ENCODE measurements around the gene ALK. TPM values are rescaled to one million over a fixed set of nuclear protein-coding genes. Genes with fewer than 3 reads are reported as not detected.

The ALK gene
- total RNA-seq, 1 donor from 2014 or later: 9.6 TPM

- Mint-ChIP-seq H3K36me3 (ENCODE audit: unreplicated experiment) (no peaks in the 10 kb centered on the region), H3K4me1 (ENCODE audit: low read depth, unreplicated experiment) (peaks cover 2% of the 10 kb centered on the region), H3K27ac (ENCODE audit: unreplicated experiment) (no peak overlapping the region), H3K9me3 (ENCODE audit: unreplicated experiment) (no peaks in the 10 kb centered on the region), H3K4me3 (ENCODE audit: unreplicated experiment) (no peak overlapping the region), H3K27me3 (ENCODE audit: unreplicated experiment) (no peaks in the 10 kb centered on the region)
- DNase-seq: no peak
- TF ChIP-seq CTCF (IDR thresholded peaks at IDR 0.05; ENCODE audit: partially characterized antibody, unreplicated experiment): no peak
Observed at GRCh38 chr2:29165362-29166241, 755.8 kb downstream of the ALK start.

- Mint-ChIP-seq H3K9me3 (ENCODE audit: unreplicated experiment) (no peaks in the 10 kb centered on the region), H3K4me1 (ENCODE audit: low read depth, unreplicated experiment) (peaks cover 2% of the 10 kb centered on the region), H3K4me3 (ENCODE audit: unreplicated experiment) (no peak overlapping the region), H3K36me3 (ENCODE audit: unreplicated experiment) (no peaks in the 10 kb centered on the region), H3K27me3 (ENCODE audit: unreplicated experiment) (no peaks in the 10 kb centered on the region), H3K27ac (ENCODE audit: unreplicated experiment) (no peak overlapping the region)
- no peak for TF ChIP-seq CTCF (IDR thresholded peaks at IDR 0.05; ENCODE audit: partially characterized antibody, unreplicated experiment)
- no peak for DNase-seq
Observed at GRCh38 chr2:29164091-29164846, 757.1 kb downstream of the ALK start.

GRCh38 chr2:29162204-29162928, 759.0 kb downstream of the ALK start:
- TF ChIP-seq CTCF (IDR thresholded peaks at IDR 0.05; ENCODE audit: partially characterized antibody, unreplicated experiment): no peak
- no peaks in the 10 kb centered on the region for H3K36me3 Mint-ChIP-seq (ENCODE audit: unreplicated experiment)
- H3K27me3 Mint-ChIP-seq (ENCODE audit: unreplicated experiment): no peaks in the 10 kb centered on the region
- H3K4me1 Mint-ChIP-seq (ENCODE audit: low read depth, unreplicated experiment): peaks cover 4% of the 10 kb centered on the region
- H3K27ac Mint-ChIP-seq (ENCODE audit: unreplicated experiment): no peak overlapping the region
- no peak for DNase-seq
- H3K9me3 Mint-ChIP-seq (ENCODE audit: unreplicated experiment): no peaks in the 10 kb centered on the region
- no peak overlapping the region for H3K4me3 Mint-ChIP-seq (ENCODE audit: unreplicated experiment)

GRCh38 chr2:29160184-29160583, 761.2 kb downstream of the ALK start:
- no peak for DNase-seq
- TF ChIP-seq CTCF (IDR thresholded peaks at IDR 0.05; ENCODE audit: partially characterized antibody, unreplicated experiment): no peak
- peaks cover 19% of the 10 kb centered on the region for H3K4me1 Mint-ChIP-seq (ENCODE audit: low read depth, unreplicated experiment)
- no peaks in the 10 kb centered on the region for H3K36me3 Mint-ChIP-seq (ENCODE audit: unreplicated experiment)
- H3K27me3 Mint-ChIP-seq (ENCODE audit: unreplicated experiment): peaks cover 2% of the 10 kb centered on the region
- H3K9me3 Mint-ChIP-seq (ENCODE audit: unreplicated experiment): peaks cover 4% of the 10 kb centered on the region
- H3K4me3 Mint-ChIP-seq (ENCODE audit: unreplicated experiment): no peak overlapping the region
- no peak overlapping the region for H3K27ac Mint-ChIP-seq (ENCODE audit: unreplicated experiment)

All from glutamatergic neuron (in vitro differentiated cells).